CD4-positive, alpha-beta T cell treated with Interleukin-17A for 4 hours (primary cell): ENCODE results near the gene RAB14.

ENCODE experiments used
- DNase-seq: peaks from one replicate; pipeline ENCODE4 v3.0.0-alpha.2; 2020; ENCODE audit warnings: mixed read lengths

The RAB14 gene

DNA sequence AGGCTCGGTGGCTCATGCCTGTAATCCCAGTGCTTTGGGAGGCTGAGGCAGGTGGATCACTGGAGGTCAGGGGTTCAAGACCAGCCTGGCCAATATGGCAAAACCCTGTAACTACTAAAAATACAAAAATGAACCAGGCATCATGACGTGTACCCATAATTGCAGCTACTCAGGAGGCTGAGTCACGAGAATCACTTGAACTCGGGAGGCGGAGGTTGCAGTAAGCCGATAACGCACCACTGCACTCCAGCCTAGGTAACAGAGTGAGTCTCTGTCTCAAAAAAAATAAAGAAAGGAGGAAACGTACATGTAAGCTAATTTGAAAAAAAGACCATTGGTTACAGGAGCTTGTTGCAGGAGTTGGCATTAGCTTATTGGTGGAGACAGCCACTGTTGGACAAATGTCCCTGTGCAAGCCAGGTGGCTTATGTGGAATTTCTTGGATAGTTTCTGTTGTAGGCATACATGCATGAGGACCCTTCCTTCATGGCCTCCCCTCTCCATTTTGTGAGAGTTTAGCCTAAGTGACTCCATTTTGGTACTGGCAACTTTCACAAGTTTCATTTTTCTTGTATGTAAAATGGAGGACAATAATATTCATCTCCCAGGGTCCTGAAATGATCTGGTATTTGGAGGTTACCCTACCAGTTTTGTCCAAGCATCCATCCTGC, 16.8 kb upstream of the RAB14 start:
- DNase-seq = no peak

DNA sequence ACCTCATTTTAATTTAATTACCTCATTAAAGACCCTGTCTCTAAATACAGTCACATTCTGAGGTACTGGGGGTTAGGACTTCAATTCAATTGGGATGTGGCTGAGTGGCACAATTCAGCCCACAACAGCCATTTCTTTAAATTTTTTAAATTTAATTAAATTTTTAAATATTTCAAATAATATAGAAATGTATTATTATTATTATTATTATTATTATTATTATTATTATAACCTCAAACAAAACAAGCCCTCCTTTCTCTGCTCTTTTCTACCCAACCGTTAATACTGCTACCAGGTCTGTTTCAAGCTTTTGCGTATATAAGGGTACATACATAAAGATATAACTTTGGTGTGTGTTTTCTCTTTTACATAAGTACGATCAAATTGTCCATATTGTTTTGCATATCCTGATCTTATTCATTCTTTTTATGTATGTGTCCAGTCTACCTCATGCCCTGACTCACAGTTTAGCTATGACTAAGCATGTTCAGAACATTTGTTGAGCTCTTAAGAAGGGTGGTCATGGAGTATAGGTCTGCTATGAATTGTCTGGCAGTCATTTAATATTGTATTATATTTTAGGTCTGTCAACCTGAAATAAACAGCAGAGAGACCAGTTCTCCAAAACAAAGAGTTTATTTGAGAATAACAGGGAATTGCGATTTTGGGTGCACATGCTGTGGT, 16.1 kb upstream of the RAB14 start:
- DNase-seq = no peak

GRCh38 chr9:121216271-121216805, 14.7 kb upstream of the RAB14 start:
- no peak for DNase-seq

- no peak for DNase-seq
Measured at GRCh38 chr9:121214005-121214404, 12.3 kb upstream of the RAB14 start.

GRCh38 chr9:121213136-121213806, 11.6 kb upstream of the RAB14 start:
- peak; percentile 76 for DNase-seq

DNA sequence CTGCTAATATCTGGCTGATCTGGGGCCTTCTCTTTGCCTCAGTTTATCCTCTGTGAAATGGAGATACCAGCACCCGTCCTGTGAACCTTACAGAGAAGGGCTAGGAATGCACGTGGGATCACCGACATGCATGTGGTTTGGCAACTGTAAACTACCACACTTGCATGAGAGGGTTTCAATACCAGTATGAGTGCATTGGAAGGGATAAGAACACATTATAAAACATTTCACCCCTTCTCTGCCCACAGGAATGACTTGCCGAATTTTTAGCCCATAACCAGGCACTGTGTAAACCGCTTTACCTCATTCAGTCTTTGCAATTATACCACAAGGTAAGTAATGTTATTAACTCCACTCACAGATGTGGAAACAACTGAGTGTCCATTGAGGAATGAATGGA, 8.9 kb upstream of the RAB14 start:
- no peak for DNase-seq

- no peak for DNase-seq
Measured at GRCh38 chr9:121207371-121207940, 5.8 kb upstream of the RAB14 start.

GRCh38 chr9:121206516-121207370, 5.1 kb upstream of the RAB14 start:
- DNase-seq = no peak

DNA sequence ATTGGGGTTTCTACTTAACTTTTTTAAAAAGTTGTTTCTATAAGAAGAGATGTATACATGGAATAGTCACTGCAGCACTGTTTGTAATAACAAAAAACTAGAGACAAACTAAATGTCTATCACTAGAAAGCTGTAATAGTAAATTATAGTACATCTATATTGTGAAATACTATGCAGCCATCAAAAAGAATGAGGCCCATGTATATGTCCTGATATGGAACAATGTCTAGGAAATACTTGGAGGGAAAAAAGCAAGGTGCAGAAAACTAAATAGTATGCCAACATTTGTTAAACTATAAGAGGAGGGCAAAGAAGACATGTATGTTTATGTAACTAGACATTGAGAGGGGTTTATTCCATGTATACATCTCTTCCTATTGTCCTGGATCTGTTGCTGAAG, 2.9 kb upstream of the RAB14 start:
- DNase-seq = no peak

- DNase-seq = no peak
Measured at GRCh38 chr9:121204121-121204520, 2.5 kb upstream of the RAB14 start.

GRCh38 chr9:121201045-121201737, 478 bp downstream of the RAB14 start:
- DNase-seq = peak; percentile 54

GRCh38 chr9:121200356-121200755, 1.3 kb downstream of the RAB14 start:
- no peak for DNase-seq

GRCh38 chr9:121199921-121200320, 1.7 kb downstream of the RAB14 start:
- no peak for DNase-seq

- DNase-seq = no peak
Measured at GRCh38 chr9:121198512-121199042, 3.1 kb downstream of the RAB14 start.

- DNase-seq = no peak
Measured at GRCh38 chr9:121197132-121197531, 4.5 kb downstream of the RAB14 start.

DNA sequence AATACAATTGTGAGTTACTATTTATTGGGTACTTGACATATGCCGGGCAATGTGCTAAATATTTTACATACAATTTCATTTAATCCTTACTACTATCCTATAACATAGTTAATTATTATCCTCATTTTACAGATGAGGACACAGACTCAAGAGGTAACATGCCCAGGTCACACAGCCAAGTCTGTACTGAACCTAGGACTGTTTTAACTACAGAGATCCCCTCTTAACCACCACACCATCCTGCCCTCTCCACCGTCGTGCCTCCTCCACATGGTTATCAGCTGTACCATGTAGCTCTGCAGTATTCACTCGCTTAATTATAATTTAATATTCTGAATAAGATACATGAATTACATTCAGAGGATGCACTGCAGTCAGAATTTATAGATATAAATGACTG, 5.3 kb downstream of the RAB14 start:
- DNase-seq = no peak

- DNase-seq = no peak
Measured at GRCh38 chr9:121194730-121195129, 6.9 kb downstream of the RAB14 start.

DNA sequence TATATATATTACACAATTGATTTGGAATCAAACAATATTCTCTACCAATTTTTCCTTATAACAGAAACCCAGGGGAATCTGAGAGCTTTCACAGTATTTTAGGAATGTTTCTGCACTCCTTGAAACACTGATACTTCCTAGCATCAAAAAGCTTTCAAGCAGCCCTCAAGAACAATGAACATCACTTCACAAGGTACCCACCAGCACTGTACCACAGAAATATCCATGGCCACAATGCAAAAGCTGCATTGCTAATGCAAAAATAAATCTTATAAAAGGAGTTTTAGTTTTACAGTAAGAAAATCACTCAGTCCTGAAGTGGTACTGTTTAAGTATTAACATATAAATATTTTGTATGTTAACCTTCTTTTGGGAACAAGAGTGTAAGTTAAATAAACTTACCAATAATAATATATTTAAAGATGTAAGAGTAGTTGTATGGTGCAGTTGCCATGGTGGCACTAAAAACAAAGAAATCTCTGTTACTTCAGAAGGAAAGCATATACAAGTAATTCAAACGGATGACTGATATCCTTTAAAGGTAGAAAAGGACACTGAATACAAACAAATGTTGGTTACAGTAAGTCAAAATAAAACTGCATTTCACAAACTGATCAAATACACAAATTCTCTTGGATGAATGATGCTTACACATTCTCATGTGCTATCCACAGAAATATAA, 8.6 kb downstream of the RAB14 start:
- DNase-seq = no peak

GRCh38 chr9:121192518-121192917, 9.2 kb downstream of the RAB14 start:
- no peak for DNase-seq

DNA sequence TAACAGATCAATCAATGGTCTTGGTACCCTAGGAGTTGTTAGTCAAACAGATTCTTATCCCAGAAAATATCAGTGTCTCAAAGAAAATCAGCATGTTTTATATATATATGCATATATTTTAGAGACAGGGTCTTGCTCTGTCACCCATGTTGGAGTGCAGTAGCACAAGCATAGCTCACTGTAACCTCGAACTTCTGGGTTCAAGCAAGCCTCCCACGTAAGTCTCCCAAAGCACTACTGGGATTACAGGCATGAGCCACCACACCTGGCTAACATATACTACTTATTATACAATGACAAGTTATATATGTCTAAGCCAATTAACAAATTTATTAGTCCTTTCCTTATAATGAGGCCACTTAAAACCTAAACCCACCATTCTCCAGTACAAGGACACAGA, 10.4 kb downstream of the RAB14 start:
- DNase-seq = no peak

GRCh38 chr9:121189660-121190059, 12.0 kb downstream of the RAB14 start:
- DNase-seq = no peak
